DOHH2 (cell line): Measurements from ENCODE around the gene ARHGAP33.

Experiments used
- H3F3A ChIP-seq: fragments of 200-600 bp; sonication (generic), shearing (Covaris generic); 2 replicates; pipeline ENCODE4 v1.6.0; 2016; ENCODE audit warnings: antibody characterized with exemption, mild to moderate bottlenecking; ENCODE audit not compliant: control insufficient read depth, insufficient read depth
- H3K27ac ChIP-seq: fragments of 200-600 bp; sonication (generic); 2 replicates; pipeline ENCODE4 v1.5.1; 2014; ENCODE audit warnings: low read depth, mild to moderate bottlenecking, low read length, moderate library complexity
- H3K27me3 ChIP-seq: fragments of 200-600 bp; sonication (generic); 2 replicates; pipeline ENCODE4 v1.6.1; 2014; ENCODE audit warnings: mild to moderate bottlenecking, low read length, mixed read lengths; ENCODE audit not compliant: control insufficient read depth
- H3K36me3 ChIP-seq: fragments of 200-600 bp; sonication (generic); 2 replicates; pipeline ENCODE4 v1.6.1; 2014; ENCODE audit warnings: mild to moderate bottlenecking, low read length, moderate library complexity, mixed read lengths; ENCODE audit not compliant: control insufficient read depth
- H3K4me1 ChIP-seq: fragments of 200-600 bp; sonication (generic); 2 replicates; pipeline ENCODE4 v1.6.1; 2014; ENCODE audit warnings: mild to moderate bottlenecking, low read length, mixed read lengths; ENCODE audit not compliant: control insufficient read depth
- H3K4me2 ChIP-seq: fragments of 200-600 bp; sonication (generic); 2 replicates; pipeline ENCODE4 v1.6.0; 2014; ENCODE audit warnings: mild to moderate bottlenecking, low read length, moderate library complexity
- H3K4me3 ChIP-seq: fragments of 200-600 bp; sonication (generic); 2 replicates; pipeline ENCODE4 v1.5.1; 2014; ENCODE audit warnings: mild to moderate bottlenecking, low read length, mixed read lengths
- H3K79me2 ChIP-seq: fragments of 200-600 bp; sonication (generic); 2 replicates; pipeline ENCODE4 v1.6.1; 2014; ENCODE audit warnings: mild to moderate bottlenecking, low read length, mixed read lengths; ENCODE audit not compliant: control insufficient read depth
- H3K9me2 ChIP-seq: fragments of 200-600 bp; sonication (generic); replicated peaks from 2 replicates; pipeline ENCODE4 v1.6.1; 2014; ENCODE audit warnings: mild to moderate bottlenecking, low read length, mixed read lengths; ENCODE audit not compliant: control insufficient read depth
- H3K9me3 ChIP-seq: fragments of 200-600 bp; sonication (generic); 2 replicates; pipeline ENCODE4 v1.6.1; 2014; ENCODE audit warnings: antibody characterized with exemption, low read length, mixed read lengths; ENCODE audit not compliant: control insufficient read depth, insufficient read depth
- H4K20me1 ChIP-seq: fragments of 200-600 bp; sonication (generic); 2 replicates; pipeline ENCODE4 v1.6.0; 2014; ENCODE audit warnings: low read depth, mild to moderate bottlenecking, antibody characterized with exemption, low read length, moderate library complexity; ENCODE audit not compliant: control insufficient read depth, insufficient read depth
- EZH2phosphoT487 ChIP-seq: fragments of 200-600 bp; sonication (generic); IDR thresholded peaks from 2 replicates; pipeline ENCODE4 v1.6.1; 2017; ENCODE audit warnings: borderline replicate concordance, mild to moderate bottlenecking, antibody characterized with exemption, low read length, moderate library complexity, mixed read lengths
- TF ChIP-seq, protein P1 (sequence below): fragments of 200-600 bp; sonication (generic); IDR thresholded peaks from one replicate; pipeline ENCODE4 v1.5.1; 2014; ENCODE audit warnings: antibody characterized with exemption, mild to moderate bottlenecking, low read depth, low read length; ENCODE audit not compliant: poor library complexity, severe bottlenecking

The ARHGAP33 gene

DNA sequence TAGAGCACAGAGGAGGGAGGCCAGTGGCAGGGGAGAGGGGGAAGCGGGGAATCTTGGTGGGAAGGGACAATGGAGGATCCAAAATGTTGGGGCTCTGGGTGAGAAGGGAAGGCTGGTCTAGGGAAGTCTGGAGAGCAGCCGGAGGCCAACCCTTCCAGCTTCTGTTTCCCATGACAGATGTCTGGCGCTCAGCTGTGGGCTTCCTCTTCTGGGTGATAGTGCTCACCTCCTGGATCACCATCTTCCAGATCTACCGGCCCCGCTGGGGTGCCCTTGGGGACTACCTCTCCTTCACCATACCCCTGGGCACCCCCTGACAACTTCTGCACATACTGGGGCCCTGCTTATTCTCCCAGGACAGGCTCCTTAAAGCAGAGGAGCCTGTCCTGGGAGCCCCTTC lies 28.8 kb upstream of the ARHGAP33 start:
- Histone ChIP-seq H3K9me3 (peaks cover 5% of the 10 kb centered on the region; the same call in 1 of the 2 replicates), H3K36me3 (peaks cover 8% of the 10 kb centered on the region; the same call in 1 of the 2 replicates), H3F3A (no peaks in the 10 kb centered on the region), H3K4me1 (peaks cover 46% of the 10 kb centered on the region), H3K4me2 (peak overlapping the region; percentile 86), H3K27me3 (no peaks in the 10 kb centered on the region), H3K79me2 (peaks cover 14% of the 10 kb centered on the region), H3K9me2 (no peaks in the 10 kb centered on the region), H3K27ac (no peak overlapping the region), H3K4me3 (peak overlapping the region; percentile 92), H4K20me1 (no peaks in the 10 kb centered on the region)
- TF ChIP-seq, protein P1, sequence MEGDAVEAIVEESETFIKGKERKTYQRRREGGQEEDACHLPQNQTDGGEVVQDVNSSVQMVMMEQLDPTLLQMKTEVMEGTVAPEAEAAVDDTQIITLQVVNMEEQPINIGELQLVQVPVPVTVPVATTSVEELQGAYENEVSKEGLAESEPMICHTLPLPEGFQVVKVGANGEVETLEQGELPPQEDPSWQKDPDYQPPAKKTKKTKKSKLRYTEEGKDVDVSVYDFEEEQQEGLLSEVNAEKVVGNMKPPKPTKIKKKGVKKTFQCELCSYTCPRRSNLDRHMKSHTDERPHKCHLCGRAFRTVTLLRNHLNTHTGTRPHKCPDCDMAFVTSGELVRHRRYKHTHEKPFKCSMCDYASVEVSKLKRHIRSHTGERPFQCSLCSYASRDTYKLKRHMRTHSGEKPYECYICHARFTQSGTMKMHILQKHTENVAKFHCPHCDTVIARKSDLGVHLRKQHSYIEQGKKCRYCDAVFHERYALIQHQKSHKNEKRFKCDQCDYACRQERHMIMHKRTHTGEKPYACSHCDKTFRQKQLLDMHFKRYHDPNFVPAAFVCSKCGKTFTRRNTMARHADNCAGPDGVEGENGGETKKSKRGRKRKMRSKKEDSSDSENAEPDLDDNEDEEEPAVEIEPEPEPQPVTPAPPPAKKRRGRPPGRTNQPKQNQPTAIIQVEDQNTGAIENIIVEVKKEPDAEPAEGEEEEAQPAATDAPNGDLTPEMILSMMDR: no peak
- TF ChIP-seq EZH2phosphoT487: no peak

DNA sequence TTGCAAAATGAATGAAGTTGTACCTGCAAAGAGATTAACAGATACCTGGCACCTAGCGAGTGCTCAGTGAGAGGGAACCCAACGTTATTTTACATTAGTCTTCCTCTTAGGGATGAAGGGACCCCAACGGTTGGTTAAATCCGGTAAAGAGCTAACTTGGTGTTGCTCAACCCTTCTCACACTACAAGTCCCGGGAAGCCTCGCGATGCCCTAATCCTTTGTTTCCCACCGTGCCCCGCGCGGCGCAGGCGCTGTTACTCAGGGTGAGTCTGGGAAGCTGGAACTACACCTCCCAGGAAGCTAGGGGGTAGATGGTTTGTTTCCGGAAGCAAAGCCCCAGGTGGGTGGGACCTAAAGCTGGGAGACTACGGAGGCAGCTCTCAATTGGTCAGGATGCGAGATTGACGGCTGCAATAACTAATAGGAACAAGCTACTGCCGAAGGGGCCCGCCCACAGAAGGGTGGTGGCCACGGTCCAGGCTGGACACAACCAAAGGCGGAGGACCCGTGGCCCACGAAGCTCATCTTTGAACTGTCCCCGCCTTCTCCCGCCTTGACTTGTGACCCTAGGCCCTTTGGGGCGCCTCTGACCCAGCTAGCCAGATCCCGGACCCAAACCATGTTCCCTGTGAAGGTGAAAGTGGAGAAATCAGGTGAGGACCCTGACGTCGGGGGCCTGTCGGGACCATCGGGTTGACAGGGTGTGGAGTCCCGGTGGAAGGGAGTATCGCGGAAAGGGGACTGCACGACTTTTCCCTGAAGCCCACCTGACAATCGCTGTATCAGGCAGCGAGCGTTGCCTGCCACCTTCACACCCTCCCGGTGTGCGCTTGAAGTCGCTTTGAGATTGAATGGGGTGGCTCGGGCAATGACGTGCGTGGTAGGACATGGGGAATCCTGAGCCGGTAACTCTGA lies 27.0 kb upstream of the ARHGAP33 start, which contains the start of gene LIN37:
Gene LIN37, plus strand, starts transcription at position 471 of the 915 bp plus-strand sequence. Its CDS starts 149 bp downstream, at position 620.
- TF ChIP-seq EZH2phosphoT487: no peak
- TF ChIP-seq, protein P1: no peak
- Histone ChIP-seq H3K9me3 (peaks cover 5% of the 10 kb centered on the region; the same call in 1 of the 2 replicates), H3K27ac (no peak within 1 kb of the TSS), H3K4me2 (peak within 1 kb of the TSS; percentile 72), H3K4me3 (peak within 1 kb of the TSS; percentile 98), H3K79me2 (peaks cover 14% of the 10 kb centered on the region), H3F3A (no peaks in the 10 kb centered on the region), H4K20me1 (no peaks in the 10 kb centered on the region), H3K9me2 (no peaks in the 10 kb centered on the region), H3K27me3 (no peaks in the 10 kb centered on the region), H3K4me1 (peaks cover 34% of the 10 kb centered on the region), H3K36me3 (peaks cover 8% of the 10 kb centered on the region; the same call in 1 of the 2 replicates)

DNA sequence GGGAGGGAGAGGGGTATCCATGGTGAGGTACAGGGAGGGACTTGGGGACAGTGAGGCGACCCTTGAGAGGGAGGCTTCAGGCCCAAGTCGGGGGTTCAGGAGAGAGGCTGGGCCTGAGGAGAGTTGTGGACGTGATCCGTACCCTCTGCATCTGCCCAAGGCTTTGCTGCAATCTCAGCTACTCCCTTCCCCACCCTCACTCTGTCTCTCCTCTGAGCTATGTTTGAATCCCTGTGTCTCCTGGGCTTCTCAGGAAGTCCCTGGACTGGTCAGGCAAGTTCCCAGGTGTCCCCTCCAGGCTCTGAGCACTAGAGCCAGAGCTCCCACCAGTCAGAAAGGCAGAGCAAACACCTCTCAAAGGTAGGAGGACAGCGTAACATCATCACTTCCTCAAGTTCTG lies 25.2 kb upstream of the ARHGAP33 start:
- no peak overlapping the region for H3K4me3 ChIP-seq
- no peaks in the 10 kb centered on the region for H3K27me3 ChIP-seq
- peak overlapping the region; percentile 26; the same call in 1 of the 2 replicates for H3K4me2 ChIP-seq
- H4K20me1 ChIP-seq: no peaks in the 10 kb centered on the region
- H3K79me2 ChIP-seq: peaks cover 14% of the 10 kb centered on the region
- H3K9me2 ChIP-seq: no peaks in the 10 kb centered on the region
- TF ChIP-seq EZH2phosphoT487: no peak
- TF ChIP-seq, protein P1: no peak
- H3F3A ChIP-seq: no peaks in the 10 kb centered on the region
- no peaks in the 10 kb centered on the region for H3K36me3 ChIP-seq
- H3K4me1 ChIP-seq: peaks cover 25% of the 10 kb centered on the region
- H3K9me3 ChIP-seq: no peaks in the 10 kb centered on the region
- H3K27ac ChIP-seq: no peak overlapping the region
